ENCODE data around the gene GPC3.

Gene GPC3

GRCh38 chrX:133574716-133575115 is 410.7 kb downstream of the GPC3 start:
- H3K9ac ChIP-seq (ENCODE audit: insufficient read length, low read depth), result no peak overlapping the region
- H3K36me3 ChIP-seq (ENCODE audit: insufficient read depth, insufficient read length, low read length), result no peaks in the 10 kb centered on the region
- no peak overlapping the region for H3K4me3 ChIP-seq (ENCODE audit: insufficient read length, low read depth)
- H3K9me3 ChIP-seq (ENCODE audit: insufficient read depth, low read length), result no peaks in the 10 kb centered on the region
- no peak for DNase-seq (ENCODE audit: low read depth, low spot score)
- no peak for TF ChIP-seq SUZ12 (IDR thresholded peaks at IDR 0.05; ENCODE audit: extremely low read depth, insufficient read depth, insufficient read length)
- no peak for TF ChIP-seq YY1 (IDR thresholded peaks at IDR 0.05; ENCODE audit: insufficient read depth, insufficient read length)
- TF ChIP-seq ZNF274 (IDR thresholded peaks at IDR 0.05; ENCODE audit: low read depth, low read length), result no peak
- no peaks in the 10 kb centered on the region for H3K4me1 ChIP-seq (ENCODE audit: insufficient read depth, insufficient read length)
- no peaks in the 10 kb centered on the region for H3K27me3 ChIP-seq (ENCODE audit: insufficient read depth, insufficient read length)

GRCh38 chrX:133570549-133570948 is 414.8 kb downstream of the GPC3 start:
- no peaks in the 10 kb centered on the region for H3K27me3 ChIP-seq (ENCODE audit: insufficient read depth, insufficient read length)
- H3K4me1 ChIP-seq (ENCODE audit: insufficient read depth, insufficient read length), result no peaks in the 10 kb centered on the region
- H3K4me3 ChIP-seq (ENCODE audit: insufficient read length, low read depth), result no peak overlapping the region
- no peaks in the 10 kb centered on the region for H3K36me3 ChIP-seq (ENCODE audit: insufficient read depth, insufficient read length, low read length)
- no peak for DNase-seq (ENCODE audit: low read depth, low spot score)
- TF ChIP-seq YY1 (IDR thresholded peaks at IDR 0.05; ENCODE audit: insufficient read depth, insufficient read length) (no peak), ZNF274 (IDR thresholded peaks at IDR 0.05; ENCODE audit: low read depth, low read length) (no peak), SUZ12 (IDR thresholded peaks at IDR 0.05; ENCODE audit: extremely low read depth, insufficient read depth, insufficient read length) (no peak)
- H3K9me3 ChIP-seq (ENCODE audit: insufficient read depth, low read length), result no peaks in the 10 kb centered on the region
- H3K9ac ChIP-seq (ENCODE audit: insufficient read length, low read depth), result no peak overlapping the region

GRCh38 chrX:133569217-133569616 is 416.2 kb downstream of the GPC3 start:
- no peak for TF ChIP-seq SUZ12 (IDR thresholded peaks at IDR 0.05; ENCODE audit: extremely low read depth, insufficient read depth, insufficient read length)
- no peak for TF ChIP-seq YY1 (IDR thresholded peaks at IDR 0.05; ENCODE audit: insufficient read depth, insufficient read length)
- no peak for TF ChIP-seq ZNF274 (IDR thresholded peaks at IDR 0.05; ENCODE audit: low read depth, low read length)
- no peaks in the 10 kb centered on the region for H3K4me1 ChIP-seq (ENCODE audit: insufficient read depth, insufficient read length)
- no peak overlapping the region for H3K9ac ChIP-seq (ENCODE audit: insufficient read length, low read depth)
- no peaks in the 10 kb centered on the region for H3K9me3 ChIP-seq (ENCODE audit: insufficient read depth, low read length)
- H3K36me3 ChIP-seq (ENCODE audit: insufficient read depth, insufficient read length, low read length), result no peaks in the 10 kb centered on the region
- no peak overlapping the region for H3K4me3 ChIP-seq (ENCODE audit: insufficient read length, low read depth)
- DNase-seq (ENCODE audit: low read depth, low spot score), result no peak
- no peaks in the 10 kb centered on the region for H3K27me3 ChIP-seq (ENCODE audit: insufficient read depth, insufficient read length)

GRCh38 chrX:133568109-133568508 is 417.3 kb downstream of the GPC3 start:
- Histone ChIP-seq H3K9me3 (ENCODE audit: insufficient read depth, low read length) (no peaks in the 10 kb centered on the region), H3K4me3 (ENCODE audit: insufficient read length, low read depth) (no peak overlapping the region), H3K9ac (ENCODE audit: insufficient read length, low read depth) (no peak overlapping the region), H3K27me3 (ENCODE audit: insufficient read depth, insufficient read length) (no peaks in the 10 kb centered on the region), H3K36me3 (ENCODE audit: insufficient read depth, insufficient read length, low read length) (no peaks in the 10 kb centered on the region), H3K4me1 (ENCODE audit: insufficient read depth, insufficient read length) (no peaks in the 10 kb centered on the region)
- TF ChIP-seq YY1 (IDR thresholded peaks at IDR 0.05; ENCODE audit: insufficient read depth, insufficient read length) (no peak), ZNF274 (IDR thresholded peaks at IDR 0.05; ENCODE audit: low read depth, low read length) (no peak)
- no peak for DNase-seq (ENCODE audit: low read depth, low spot score)

- no peak for DNase-seq (ENCODE audit: low read depth, low spot score)
- TF ChIP-seq YY1 (IDR thresholded peaks at IDR 0.05; ENCODE audit: insufficient read depth, insufficient read length) (no peak), SUZ12 (IDR thresholded peaks at IDR 0.05; ENCODE audit: extremely low read depth, insufficient read depth, insufficient read length) (no peak), ZNF274 (IDR thresholded peaks at IDR 0.05; ENCODE audit: low read depth, low read length) (no peak)
- H3K9me3 ChIP-seq (ENCODE audit: insufficient read depth, low read length), result no peaks in the 10 kb centered on the region
- H3K4me1 ChIP-seq (ENCODE audit: insufficient read depth, insufficient read length), result no peaks in the 10 kb centered on the region
- H3K27me3 ChIP-seq (ENCODE audit: insufficient read depth, insufficient read length), result no peaks in the 10 kb centered on the region
- H3K4me3 ChIP-seq (ENCODE audit: insufficient read length, low read depth), result no peak overlapping the region
- no peak overlapping the region for H3K9ac ChIP-seq (ENCODE audit: insufficient read length, low read depth)
- no peaks in the 10 kb centered on the region for H3K36me3 ChIP-seq (ENCODE audit: insufficient read depth, insufficient read length, low read length)
Measured at GRCh38 chrX:133566876-133567275, 418.5 kb downstream of the GPC3 start.

GRCh38 chrX:133563705-133564104 is 421.7 kb downstream of the GPC3 start:
- DNase-seq (ENCODE audit: low read depth, low spot score), result no peak
- Histone ChIP-seq H3K36me3 (ENCODE audit: insufficient read depth, insufficient read length, low read length) (no peaks in the 10 kb centered on the region), H3K9me3 (ENCODE audit: insufficient read depth, low read length) (no peaks in the 10 kb centered on the region), H3K27me3 (ENCODE audit: insufficient read depth, insufficient read length) (no peaks in the 10 kb centered on the region), H3K9ac (ENCODE audit: insufficient read length, low read depth) (no peak overlapping the region), H3K4me1 (ENCODE audit: insufficient read depth, insufficient read length) (no peaks in the 10 kb centered on the region), H3K4me3 (ENCODE audit: insufficient read length, low read depth) (no peak overlapping the region)
- no peak for TF ChIP-seq ZNF274 (IDR thresholded peaks at IDR 0.05; ENCODE audit: low read depth, low read length)
- TF ChIP-seq YY1 (IDR thresholded peaks at IDR 0.05; ENCODE audit: insufficient read depth, insufficient read length), result no peak
- no peak for TF ChIP-seq SUZ12 (IDR thresholded peaks at IDR 0.05; ENCODE audit: extremely low read depth, insufficient read depth, insufficient read length)

GRCh38 chrX:133561251-133561650 is 424.1 kb downstream of the GPC3 start:
- H3K9ac ChIP-seq (ENCODE audit: insufficient read length, low read depth), result no peak overlapping the region

GRCh38 chrX:133559909-133560308 is 425.5 kb downstream of the GPC3 start:
- no peak for TF ChIP-seq ZNF274 (IDR thresholded peaks at IDR 0.05; ENCODE audit: low read depth, low read length)
- no peak for TF ChIP-seq SUZ12 (IDR thresholded peaks at IDR 0.05; ENCODE audit: extremely low read depth, insufficient read depth, insufficient read length)
- TF ChIP-seq YY1 (IDR thresholded peaks at IDR 0.05; ENCODE audit: insufficient read depth, insufficient read length), result no peak
- no peaks in the 10 kb centered on the region for H3K27me3 ChIP-seq (ENCODE audit: insufficient read depth, insufficient read length)
- H3K4me3 ChIP-seq (ENCODE audit: insufficient read length, low read depth), result no peak overlapping the region
- no peaks in the 10 kb centered on the region for H3K36me3 ChIP-seq (ENCODE audit: insufficient read depth, insufficient read length, low read length)
- H3K9me3 ChIP-seq (ENCODE audit: insufficient read depth, low read length), result peaks cover 4% of the 10 kb centered on the region; the same call in 1 of the 2 replicates
- no peaks in the 10 kb centered on the region for H3K4me1 ChIP-seq (ENCODE audit: insufficient read depth, insufficient read length)
- no peak overlapping the region for H3K9ac ChIP-seq (ENCODE audit: insufficient read length, low read depth)
- no peak for DNase-seq (ENCODE audit: low read depth, low spot score)

More at GRCh38 chrX:133561251-133561650, 424.1 kb downstream of the GPC3 start:
- H3K9me3 ChIP-seq (ENCODE audit: insufficient read depth, low read length), result no peaks in the 10 kb centered on the region
- TF ChIP-seq ZNF274 (IDR thresholded peaks at IDR 0.05; ENCODE audit: low read depth, low read length) (no peak), SUZ12 (IDR thresholded peaks at IDR 0.05; ENCODE audit: extremely low read depth, insufficient read depth, insufficient read length) (no peak), YY1 (IDR thresholded peaks at IDR 0.05; ENCODE audit: insufficient read depth, insufficient read length) (no peak)
- no peak for DNase-seq (ENCODE audit: low read depth, low spot score)
- no peaks in the 10 kb centered on the region for H3K36me3 ChIP-seq (ENCODE audit: insufficient read depth, insufficient read length, low read length)
- H3K4me3 ChIP-seq (ENCODE audit: insufficient read length, low read depth), result no peak overlapping the region
- no peaks in the 10 kb centered on the region for H3K4me1 ChIP-seq (ENCODE audit: insufficient read depth, insufficient read length)
- H3K27me3 ChIP-seq (ENCODE audit: insufficient read depth, insufficient read length), result no peaks in the 10 kb centered on the region
